Measurements from ENCODE around the gene RAB18.

Gene RAB18

DNA sequence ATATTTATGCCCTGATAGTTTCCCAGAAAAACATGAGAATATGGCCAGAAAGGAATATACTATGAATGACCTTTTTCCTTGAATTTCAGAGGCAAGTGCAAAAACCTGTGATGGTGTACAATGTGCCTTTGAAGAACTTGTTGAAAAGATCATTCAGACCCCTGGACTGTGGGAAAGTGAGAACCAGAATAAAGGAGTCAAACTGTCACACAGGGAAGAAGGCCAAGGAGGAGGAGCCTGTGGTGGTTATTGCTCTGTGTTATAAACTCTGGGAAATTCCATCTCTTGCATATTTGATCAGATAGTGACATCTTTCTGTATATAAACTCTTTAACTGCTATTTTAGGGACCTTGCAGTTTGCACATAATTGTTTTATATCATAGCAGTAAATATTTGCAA is 33.7 kb downstream of the RAB18 start:
- Histone ChIP-seq H3K9me3 (ENCODE audit: severe bottlenecking) (no peaks in the 10 kb centered on the region), H3K27ac (ENCODE audit: poor library complexity, severe bottlenecking) (no peak overlapping the region), H3K27me3 (ENCODE audit: insufficient read depth, poor library complexity, severe bottlenecking) (no peaks in the 10 kb centered on the region), H3K4me3 (ENCODE audit: severe bottlenecking) (no peak overlapping the region), H3K36me3 (ENCODE audit: low read depth) (peaks cover 79% of the 10 kb centered on the region), H3K4me1 (ENCODE audit: insufficient read depth, poor library complexity, severe bottlenecking) (no peaks in the 10 kb centered on the region)
- TF ChIP-seq, protein P1, sequence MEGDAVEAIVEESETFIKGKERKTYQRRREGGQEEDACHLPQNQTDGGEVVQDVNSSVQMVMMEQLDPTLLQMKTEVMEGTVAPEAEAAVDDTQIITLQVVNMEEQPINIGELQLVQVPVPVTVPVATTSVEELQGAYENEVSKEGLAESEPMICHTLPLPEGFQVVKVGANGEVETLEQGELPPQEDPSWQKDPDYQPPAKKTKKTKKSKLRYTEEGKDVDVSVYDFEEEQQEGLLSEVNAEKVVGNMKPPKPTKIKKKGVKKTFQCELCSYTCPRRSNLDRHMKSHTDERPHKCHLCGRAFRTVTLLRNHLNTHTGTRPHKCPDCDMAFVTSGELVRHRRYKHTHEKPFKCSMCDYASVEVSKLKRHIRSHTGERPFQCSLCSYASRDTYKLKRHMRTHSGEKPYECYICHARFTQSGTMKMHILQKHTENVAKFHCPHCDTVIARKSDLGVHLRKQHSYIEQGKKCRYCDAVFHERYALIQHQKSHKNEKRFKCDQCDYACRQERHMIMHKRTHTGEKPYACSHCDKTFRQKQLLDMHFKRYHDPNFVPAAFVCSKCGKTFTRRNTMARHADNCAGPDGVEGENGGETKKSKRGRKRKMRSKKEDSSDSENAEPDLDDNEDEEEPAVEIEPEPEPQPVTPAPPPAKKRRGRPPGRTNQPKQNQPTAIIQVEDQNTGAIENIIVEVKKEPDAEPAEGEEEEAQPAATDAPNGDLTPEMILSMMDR (IDR thresholded peaks at IDR 0.05; ENCODE audit: poor library complexity, severe bottlenecking) = no peak
- DNase-seq (ENCODE audit: low spot score) (no peak), ATAC-seq (ENCODE audit: low read depth) (no peak)

DNA sequence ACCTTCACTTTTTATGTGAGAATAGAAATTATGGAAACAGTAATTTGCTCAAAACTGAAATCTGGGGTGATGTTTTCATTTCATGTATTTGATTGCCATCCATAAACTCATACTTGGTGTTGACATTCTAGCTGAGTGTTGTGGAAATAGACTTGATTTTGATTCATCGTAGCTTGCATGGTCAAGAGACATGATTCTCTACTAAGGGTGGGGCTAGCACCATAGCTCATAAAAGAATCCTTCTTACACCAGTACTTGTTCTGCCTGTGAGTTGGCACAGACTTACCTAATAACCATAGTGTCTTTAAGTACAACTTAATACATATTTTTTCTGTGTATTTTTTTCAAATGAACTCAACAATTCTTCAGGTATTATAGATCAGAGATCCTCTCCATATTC is 36.6 kb downstream of the RAB18 start:
- H3K27ac ChIP-seq (ENCODE audit: poor library complexity, severe bottlenecking) = no peak overlapping the region
- H3K4me3 ChIP-seq (ENCODE audit: severe bottlenecking) = no peak overlapping the region
- no peak for DNase-seq (ENCODE audit: low spot score)
- H3K27me3 ChIP-seq (ENCODE audit: insufficient read depth, poor library complexity, severe bottlenecking) = no peaks in the 10 kb centered on the region
- peaks cover 65% of the 10 kb centered on the region for H3K36me3 ChIP-seq (ENCODE audit: low read depth)
- no peaks in the 10 kb centered on the region for H3K9me3 ChIP-seq (ENCODE audit: severe bottlenecking)
- no peak for ATAC-seq (ENCODE audit: low read depth)
- TF ChIP-seq, protein P1 (IDR thresholded peaks at IDR 0.05; ENCODE audit: poor library complexity, severe bottlenecking) = no peak
- no peaks in the 10 kb centered on the region for H3K4me1 ChIP-seq (ENCODE audit: insufficient read depth, poor library complexity, severe bottlenecking)

DNA sequence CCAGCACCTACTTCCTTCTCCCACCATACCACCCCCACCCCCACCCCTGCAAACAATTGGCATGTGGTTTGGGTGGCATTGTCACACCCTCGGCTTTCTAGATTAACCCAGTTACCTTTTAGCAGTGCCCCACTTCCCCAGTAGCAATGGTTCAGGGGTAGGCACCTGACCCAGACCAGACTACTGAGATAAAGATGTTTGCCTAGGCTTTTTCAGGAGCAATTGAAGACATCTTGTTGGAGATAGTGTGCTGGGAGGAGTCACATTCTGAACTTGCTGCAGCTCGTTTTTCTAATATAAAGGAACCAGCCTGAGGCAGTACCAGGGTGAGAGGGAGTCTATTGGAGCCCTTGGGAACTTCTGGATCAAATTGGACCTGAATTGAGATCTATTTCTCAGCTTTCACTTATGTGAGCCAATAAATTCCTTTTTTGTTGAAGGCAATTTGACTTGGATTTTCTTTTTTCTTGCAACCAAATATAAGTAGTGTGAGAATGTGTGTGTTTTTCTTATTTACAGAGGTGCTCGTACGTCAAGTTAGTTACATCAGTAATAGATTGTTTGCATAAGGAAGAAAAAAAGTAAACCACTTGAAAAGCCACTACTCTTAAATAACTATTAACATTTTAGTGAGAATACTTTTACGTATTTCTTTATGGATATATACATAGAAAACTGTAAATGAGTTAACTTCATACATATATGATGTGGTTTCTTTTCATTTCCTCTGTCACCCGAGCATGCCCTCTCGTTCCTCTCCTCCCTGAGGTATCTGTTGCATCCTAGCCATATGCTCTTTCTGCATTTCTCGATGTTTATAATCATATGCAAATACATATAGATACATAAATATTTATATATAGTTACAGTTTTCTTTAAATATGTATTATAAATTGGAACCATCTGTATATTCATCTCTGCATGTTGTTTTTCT is 38.0 kb downstream of the RAB18 start:
- no peaks in the 10 kb centered on the region for H3K4me1 ChIP-seq (ENCODE audit: insufficient read depth, poor library complexity, severe bottlenecking)
- no peaks in the 10 kb centered on the region for H3K9me3 ChIP-seq (ENCODE audit: severe bottlenecking)
- H3K36me3 ChIP-seq (ENCODE audit: low read depth) = peaks cover 57% of the 10 kb centered on the region
- no peaks in the 10 kb centered on the region for H3K27me3 ChIP-seq (ENCODE audit: insufficient read depth, poor library complexity, severe bottlenecking)
- ATAC-seq (ENCODE audit: low read depth) (no peak), DNase-seq (ENCODE audit: low spot score) (no peak)
- TF ChIP-seq, protein P1 (IDR thresholded peaks at IDR 0.05; ENCODE audit: poor library complexity, severe bottlenecking) = no peak
- H3K27ac ChIP-seq (ENCODE audit: poor library complexity, severe bottlenecking) = no peak overlapping the region
- no peak overlapping the region for H3K4me3 ChIP-seq (ENCODE audit: severe bottlenecking)

DNA sequence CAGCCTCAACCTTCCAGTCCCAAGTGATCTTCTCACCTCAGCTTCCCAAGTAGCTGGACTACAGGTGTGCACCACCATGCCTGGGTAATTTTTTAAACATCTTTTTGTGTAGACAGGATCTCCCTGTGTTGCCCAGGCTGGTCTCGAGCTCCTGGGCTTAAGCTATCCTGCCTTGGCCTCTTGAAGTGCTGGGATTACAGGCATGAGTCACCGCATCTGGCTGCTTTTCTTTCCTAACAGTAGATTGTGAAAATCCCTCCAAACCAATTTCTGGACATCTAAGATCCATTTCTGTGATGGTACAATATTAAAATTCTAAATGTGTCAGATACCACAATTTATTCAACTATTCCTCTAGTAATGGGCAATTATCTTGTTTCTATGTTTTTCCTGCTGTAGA is 38.7 kb downstream of the RAB18 start:
- no peak for DNase-seq (ENCODE audit: low spot score)
- Histone ChIP-seq H3K36me3 (ENCODE audit: low read depth) (peaks cover 51% of the 10 kb centered on the region), H3K27me3 (ENCODE audit: insufficient read depth, poor library complexity, severe bottlenecking) (no peaks in the 10 kb centered on the region), H3K4me3 (ENCODE audit: severe bottlenecking) (no peak overlapping the region), H3K4me1 (ENCODE audit: insufficient read depth, poor library complexity, severe bottlenecking) (no peaks in the 10 kb centered on the region), H3K27ac (ENCODE audit: poor library complexity, severe bottlenecking) (no peak overlapping the region), H3K9me3 (ENCODE audit: severe bottlenecking) (no peaks in the 10 kb centered on the region)
- TF ChIP-seq, protein P1 (IDR thresholded peaks at IDR 0.05; ENCODE audit: poor library complexity, severe bottlenecking) = no peak
- ATAC-seq (ENCODE audit: low read depth) = peak; percentile 52; the same call in 1 of the 3 replicates

DNA sequence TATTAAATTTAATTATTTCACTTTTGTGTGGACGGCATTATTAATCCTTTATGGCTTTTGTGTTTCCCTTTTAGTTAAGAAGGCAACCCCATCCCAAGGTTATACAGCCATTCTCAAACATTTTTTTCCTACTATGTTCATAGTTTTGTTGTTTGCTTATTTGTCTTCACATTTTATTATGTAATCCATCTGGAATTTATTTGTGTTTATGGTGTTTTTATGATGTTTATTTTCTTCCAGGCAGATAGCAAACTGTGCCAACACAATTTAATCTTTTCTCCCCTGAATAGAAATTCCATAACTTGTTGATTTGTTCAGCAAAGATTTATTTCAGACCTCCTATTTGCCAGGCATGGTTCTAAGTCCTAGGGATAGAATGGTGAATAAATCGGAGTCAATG is 42.9 kb downstream of the RAB18 start:
- Histone ChIP-seq H3K27me3 (ENCODE audit: insufficient read depth, poor library complexity, severe bottlenecking) (no peaks in the 10 kb centered on the region), H3K27ac (ENCODE audit: poor library complexity, severe bottlenecking) (no peak overlapping the region), H3K4me3 (ENCODE audit: severe bottlenecking) (no peak overlapping the region), H3K36me3 (ENCODE audit: low read depth) (peaks cover 20% of the 10 kb centered on the region), H3K9me3 (ENCODE audit: severe bottlenecking) (no peaks in the 10 kb centered on the region), H3K4me1 (ENCODE audit: insufficient read depth, poor library complexity, severe bottlenecking) (no peaks in the 10 kb centered on the region)
- no peak for ATAC-seq (ENCODE audit: low read depth)
- TF ChIP-seq, protein P1 (IDR thresholded peaks at IDR 0.05; ENCODE audit: poor library complexity, severe bottlenecking) = no peak
- no peak for DNase-seq (ENCODE audit: low spot score)
